HG02610 (cell line): ENCODE results near the gene OR1K1.
"Not testable (repeated sequence)": the region's sequence is repeated elsewhere in the genome, so short reads cannot be mapped to it uniquely, and the experiment has no call there.

Source experiments
- ATAC-seq: cut with Tn5 transposase; IDR thresholded peaks from one replicate; pipeline ENCODE4 v1.9.1; 2021; ENCODE audit warnings: mild to moderate bottlenecking, moderate library complexity; ENCODE audit not compliant: unreplicated experiment

Gene OR1K1

GRCh38 chr9:122810306-122810946 lies 10.5 kb downstream of the OR1K1 start:
- ATAC-seq: peak; percentile 69

- ATAC-seq: no peak
Measured at GRCh38 chr9:122812736-122813135, 12.8 kb downstream of the OR1K1 start.

GRCh38 chr9:122814545-122814944 lies 14.6 kb downstream of the OR1K1 start:
- no peak for ATAC-seq

GRCh38 chr9:122815544-122815943 lies 15.6 kb downstream of the OR1K1 start:
- no peak for ATAC-seq

GRCh38 chr9:122816163-122816867 lies 16.4 kb downstream of the OR1K1 start:
- ATAC-seq: peak; percentile 72

- no peak for ATAC-seq
Measured at GRCh38 chr9:122819326-122819725, 19.4 kb downstream of the OR1K1 start.

GRCh38 chr9:122819791-122820489 lies 20.0 kb downstream of the OR1K1 start:
- no peak for ATAC-seq

- ATAC-seq: no peak
Measured at GRCh38 chr9:122820490-122820845, 20.5 kb downstream of the OR1K1 start.

GRCh38 chr9:122821278-122821943 lies 21.5 kb downstream of the OR1K1 start:
- ATAC-seq: no peak

GRCh38 chr9:122822056-122822455 lies 22.1 kb downstream of the OR1K1 start:
- no peak for ATAC-seq

- ATAC-seq: no peak
Measured at GRCh38 chr9:122822938-122823337, 23.0 kb downstream of the OR1K1 start.

GRCh38 chr9:122827761-122828093 lies 27.8 kb downstream of the OR1K1 start:
- ATAC-seq: peak; percentile 15

GRCh38 chr9:122828965-122829284 lies 29.0 kb downstream of the OR1K1 start:
- not testable (repeated sequence) for ATAC-seq

GRCh38 chr9:122832194-122832593 lies 32.3 kb downstream of the OR1K1 start:
- ATAC-seq: no peak

- no peak for ATAC-seq
Measured at GRCh38 chr9:122835313-122835731, 35.4 kb downstream of the OR1K1 start.

- no peak for ATAC-seq
Measured at GRCh38 chr9:122837266-122837850, 37.4 kb downstream of the OR1K1 start.

- ATAC-seq: not testable (repeated sequence)
Measured at GRCh38 chr9:122838441-122838840, 38.5 kb downstream of the OR1K1 start.

GRCh38 chr9:122841501-122841900 lies 41.6 kb downstream of the OR1K1 start:
- no peak for ATAC-seq

- ATAC-seq: no peak
Measured at GRCh38 chr9:122844137-122844536, 44.2 kb downstream of the OR1K1 start.

- no peak for ATAC-seq
Measured at GRCh38 chr9:122845116-122845515, 45.2 kb downstream of the OR1K1 start.

- ATAC-seq: no peak
Measured at GRCh38 chr9:122846371-122846940, 46.5 kb downstream of the OR1K1 start.
